Measurements from ENCODE around the gene PEAK3. TPM values are rescaled to one million over a fixed set of nuclear protein-coding genes. Genes with fewer than 3 reads are reported as not detected.

The PEAK3 gene
- total and polyA plus RNA-seq, 2 donors (not counting 1 experiment from before 2014, with no cell fraction given) = not detected

DNA sequence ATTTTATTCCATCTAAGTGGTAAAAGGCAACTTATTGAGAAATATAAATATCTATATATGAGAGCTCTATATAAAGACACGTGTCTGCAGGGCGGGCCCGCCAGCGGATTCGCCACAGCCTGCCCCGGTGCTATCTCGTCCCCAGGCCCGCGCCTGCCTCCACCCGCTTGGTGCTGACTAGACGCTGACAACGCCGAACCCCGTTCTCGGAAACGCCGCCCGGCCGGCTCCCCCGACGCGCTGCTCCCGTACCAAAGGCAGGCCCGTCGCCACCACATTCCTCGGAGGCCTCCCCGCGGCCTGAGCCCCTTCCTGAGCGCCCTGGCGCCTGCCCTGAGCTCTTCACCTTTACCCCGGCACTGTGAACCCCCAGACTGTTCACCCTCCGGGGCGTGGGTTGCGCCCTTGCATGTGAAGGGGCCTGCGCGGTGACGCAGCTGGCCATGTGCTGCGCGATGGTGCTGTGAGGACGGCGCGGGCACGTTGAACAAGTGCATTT is 51.9 kb downstream of the PEAK3 start:
- Histone ChIP-seq H3K79me2 (ENCODE audit: control insufficient read depth, insufficient read depth, low read length) (peaks cover 31% of the 10 kb centered on the region), H3K9me3 (ENCODE audit: control insufficient read depth, insufficient read depth, low read depth, low read length) (no peaks in the 10 kb centered on the region), H3K36me3 (ENCODE audit: control insufficient read depth, insufficient read depth, low read length) (peaks cover 51% of the 10 kb centered on the region), H3K27ac (ENCODE audit: insufficient read depth, low read length) (no peak overlapping the region), H4K20me1 (ENCODE audit: control insufficient read depth, extremely low read depth, insufficient read depth, low read length) (no peaks in the 10 kb centered on the region), H3K27me3 (ENCODE audit: control insufficient read depth, insufficient read depth, low read length) (no peaks in the 10 kb centered on the region), H3K4me1 (ENCODE audit: control insufficient read depth, extremely low read depth, insufficient read depth, low read length) (no peaks in the 10 kb centered on the region), H3K9ac (ENCODE audit: insufficient read depth, low read length) (no peak overlapping the region), H3K4me3 (replicated peaks in 1 of 4; ENCODE audit: control extremely low read depth in 1 of 4, insufficient read depth in 1 of 4, low read depth in 3 of 4, low read length in 4 of 4) (no peak overlapping the region), H3K4me2 (ENCODE audit: extremely low read depth, insufficient read depth, low read length) (no peak overlapping the region), H2AFZ (ENCODE audit: low read length) (no peak overlapping the region)
- DNase-seq (ENCODE audit: low read depth in 2 of 2) = no peak
- no peak for TF ChIP-seq EZH2 (IDR thresholded peaks at IDR 0.05; ENCODE audit: low read length, missing control alignments)
- TF ChIP-seq, protein P1, sequence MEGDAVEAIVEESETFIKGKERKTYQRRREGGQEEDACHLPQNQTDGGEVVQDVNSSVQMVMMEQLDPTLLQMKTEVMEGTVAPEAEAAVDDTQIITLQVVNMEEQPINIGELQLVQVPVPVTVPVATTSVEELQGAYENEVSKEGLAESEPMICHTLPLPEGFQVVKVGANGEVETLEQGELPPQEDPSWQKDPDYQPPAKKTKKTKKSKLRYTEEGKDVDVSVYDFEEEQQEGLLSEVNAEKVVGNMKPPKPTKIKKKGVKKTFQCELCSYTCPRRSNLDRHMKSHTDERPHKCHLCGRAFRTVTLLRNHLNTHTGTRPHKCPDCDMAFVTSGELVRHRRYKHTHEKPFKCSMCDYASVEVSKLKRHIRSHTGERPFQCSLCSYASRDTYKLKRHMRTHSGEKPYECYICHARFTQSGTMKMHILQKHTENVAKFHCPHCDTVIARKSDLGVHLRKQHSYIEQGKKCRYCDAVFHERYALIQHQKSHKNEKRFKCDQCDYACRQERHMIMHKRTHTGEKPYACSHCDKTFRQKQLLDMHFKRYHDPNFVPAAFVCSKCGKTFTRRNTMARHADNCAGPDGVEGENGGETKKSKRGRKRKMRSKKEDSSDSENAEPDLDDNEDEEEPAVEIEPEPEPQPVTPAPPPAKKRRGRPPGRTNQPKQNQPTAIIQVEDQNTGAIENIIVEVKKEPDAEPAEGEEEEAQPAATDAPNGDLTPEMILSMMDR (conservative IDR thresholded peaks at IDR 0.05 in 1 of 2, IDR thresholded peaks at IDR 0.05 in 1 of 2; ENCODE audit: low read depth in 1 of 2, low read length in 2 of 2) = no peak

DNA sequence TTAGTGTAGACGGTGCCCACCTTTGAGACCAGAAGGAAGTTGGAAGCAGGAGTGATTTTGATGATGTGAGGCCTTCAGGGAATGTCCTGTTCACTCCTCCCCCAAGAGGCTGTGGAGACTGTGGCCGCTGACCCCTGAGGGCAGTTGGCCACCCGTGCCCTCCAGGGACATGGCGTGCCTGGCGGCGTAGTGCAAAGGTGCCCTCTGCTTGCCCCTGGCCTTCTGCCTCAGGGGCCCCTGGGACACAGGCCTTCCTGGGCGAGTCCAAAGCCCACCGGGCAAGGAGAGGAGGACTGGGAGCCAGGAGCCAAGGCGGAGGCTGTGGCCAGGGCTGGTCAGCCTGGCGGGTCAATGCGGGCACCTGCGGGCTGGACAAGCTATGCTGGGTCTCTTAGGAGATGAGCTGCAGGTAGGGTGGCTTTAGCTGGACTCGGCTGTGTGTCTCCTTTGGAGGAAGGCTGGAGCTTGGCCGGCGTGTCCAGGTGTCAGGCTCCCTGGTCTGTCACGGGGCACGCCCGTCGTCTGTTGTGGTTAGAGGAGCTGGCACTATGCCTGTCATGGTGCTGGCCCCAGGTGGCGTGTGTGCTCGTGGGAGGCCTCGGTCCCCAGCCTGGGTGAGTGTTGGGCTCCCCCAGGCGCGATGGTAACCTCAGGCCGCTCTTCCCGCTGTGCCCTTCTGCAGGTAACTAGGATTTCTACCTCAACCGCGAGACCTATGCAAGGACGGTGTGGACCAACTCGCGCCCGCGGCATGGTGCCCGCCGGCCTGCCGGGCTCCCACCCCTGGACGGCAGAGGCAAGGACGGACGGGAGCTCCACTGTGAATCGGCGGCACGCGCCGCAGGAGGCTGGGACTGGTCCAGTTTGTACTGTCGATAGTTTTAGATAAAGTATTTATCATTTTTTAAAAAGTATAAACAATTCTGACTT is 52.6 kb downstream of the PEAK3 start:
- DNase-seq (ENCODE audit: low read depth in 2 of 2) = no peak
- H3K27me3 ChIP-seq (ENCODE audit: control insufficient read depth, insufficient read depth, low read length) = no peaks in the 10 kb centered on the region
- peaks cover 54% of the 10 kb centered on the region for H3K36me3 ChIP-seq (ENCODE audit: control insufficient read depth, insufficient read depth, low read length)
- no peak overlapping the region for H2AFZ ChIP-seq (ENCODE audit: low read length)
- H3K9ac ChIP-seq (ENCODE audit: insufficient read depth, low read length) = no peak overlapping the region
- peaks cover 24% of the 10 kb centered on the region for H3K79me2 ChIP-seq (ENCODE audit: control insufficient read depth, insufficient read depth, low read length)
- H3K9me3 ChIP-seq (ENCODE audit: control insufficient read depth, insufficient read depth, low read depth, low read length) = no peaks in the 10 kb centered on the region
- TF ChIP-seq, protein P1 (conservative IDR thresholded peaks at IDR 0.05 in 1 of 2, IDR thresholded peaks at IDR 0.05 in 1 of 2; ENCODE audit: low read depth in 1 of 2, low read length in 2 of 2) = no peak
- TF ChIP-seq EZH2 (IDR thresholded peaks at IDR 0.05; ENCODE audit: low read length, missing control alignments) = no peak
- H3K4me2 ChIP-seq (ENCODE audit: extremely low read depth, insufficient read depth, low read length) = no peak overlapping the region
- no peaks in the 10 kb centered on the region for H4K20me1 ChIP-seq (ENCODE audit: control insufficient read depth, extremely low read depth, insufficient read depth, low read length)
- H3K4me1 ChIP-seq (ENCODE audit: control insufficient read depth, extremely low read depth, insufficient read depth, low read length) = no peaks in the 10 kb centered on the region
- no peak overlapping the region for H3K27ac ChIP-seq (ENCODE audit: insufficient read depth, low read length)
- H3K4me3 ChIP-seq (replicated peaks in 1 of 4; ENCODE audit: control extremely low read depth in 1 of 4, insufficient read depth in 1 of 4, low read depth in 3 of 4, low read length in 4 of 4) = no peak overlapping the region

DNA sequence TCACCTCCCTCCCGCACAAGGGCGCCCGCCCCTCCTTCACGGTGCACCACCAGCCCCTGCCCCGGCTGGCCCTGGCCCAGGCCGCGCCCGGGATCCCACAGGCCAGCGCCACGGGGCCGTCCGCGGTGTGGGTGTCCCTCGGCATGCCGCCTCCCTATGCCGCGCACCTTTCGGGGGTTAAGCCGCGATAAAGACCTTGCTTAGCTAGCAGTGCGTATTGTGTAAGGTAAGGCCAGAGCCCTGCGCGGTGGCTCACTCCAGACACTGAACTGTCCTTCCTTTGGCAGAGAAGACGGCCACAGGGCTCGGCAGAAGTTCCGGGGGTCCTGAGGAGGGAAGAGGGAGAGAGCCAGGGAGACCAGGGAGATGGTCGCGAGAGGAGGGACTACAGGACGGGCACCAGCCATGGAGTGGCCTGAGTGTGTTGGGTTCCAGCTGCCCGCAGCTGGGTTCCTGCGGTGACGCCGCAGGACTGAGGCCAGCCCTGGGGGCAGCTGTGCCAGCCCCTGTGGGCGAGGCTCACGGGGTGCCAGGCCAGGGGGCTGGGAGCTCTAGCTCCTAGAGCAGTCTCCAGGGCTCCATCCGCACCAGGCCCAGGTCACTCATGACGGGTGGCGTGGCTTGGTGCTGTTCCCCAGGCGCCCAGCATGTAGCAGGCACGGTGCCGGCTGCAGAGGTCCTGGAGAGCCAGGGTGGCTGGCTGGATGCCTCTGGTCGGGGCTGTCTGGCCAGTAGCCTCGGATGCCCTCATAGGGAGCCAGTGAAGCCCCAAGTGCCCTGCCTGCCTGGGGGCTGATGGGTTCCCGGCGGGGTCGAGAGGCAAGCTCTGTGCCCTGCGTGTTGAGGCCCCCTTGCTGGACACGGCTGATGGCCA is 53.6 kb downstream of the PEAK3 start:
- H3K9ac ChIP-seq (ENCODE audit: insufficient read depth, low read length) = no peak overlapping the region
- no peaks in the 10 kb centered on the region for H4K20me1 ChIP-seq (ENCODE audit: control insufficient read depth, extremely low read depth, insufficient read depth, low read length)
- peaks cover 51% of the 10 kb centered on the region for H3K36me3 ChIP-seq (ENCODE audit: control insufficient read depth, insufficient read depth, low read length)
- no peaks in the 10 kb centered on the region for H3K27me3 ChIP-seq (ENCODE audit: control insufficient read depth, insufficient read depth, low read length)
- no peak for DNase-seq (ENCODE audit: low read depth in 2 of 2)
- H3K4me3 ChIP-seq (replicated peaks in 1 of 4; ENCODE audit: control extremely low read depth in 1 of 4, insufficient read depth in 1 of 4, low read depth in 3 of 4, low read length in 4 of 4) = no peak overlapping the region
- H2AFZ ChIP-seq (ENCODE audit: low read length) = no peak overlapping the region
- H3K4me1 ChIP-seq (ENCODE audit: control insufficient read depth, extremely low read depth, insufficient read depth, low read length) = no peaks in the 10 kb centered on the region
- H3K4me2 ChIP-seq (ENCODE audit: extremely low read depth, insufficient read depth, low read length) = no peak overlapping the region
- H3K27ac ChIP-seq (ENCODE audit: insufficient read depth, low read length) = no peak overlapping the region
- no peaks in the 10 kb centered on the region for H3K9me3 ChIP-seq (ENCODE audit: control insufficient read depth, insufficient read depth, low read depth, low read length)
- TF ChIP-seq EZH2 (IDR thresholded peaks at IDR 0.05; ENCODE audit: low read length, missing control alignments) = no peak
- TF ChIP-seq, protein P1 (conservative IDR thresholded peaks at IDR 0.05 in 1 of 2, IDR thresholded peaks at IDR 0.05 in 1 of 2; ENCODE audit: low read depth in 1 of 2, low read length in 2 of 2) = no peak
- H3K79me2 ChIP-seq (ENCODE audit: control insufficient read depth, insufficient read depth, low read length) = peaks cover 14% of the 10 kb centered on the region
